NK-92 treated with Interleukin-12 subunit alpha and Interleukin-12 subunit beta, amount 100 ng/mL, for 24 hours (cell line): Measurements from ENCODE around the gene NFS1.
A peak's percentile ranks its signal among the peaks of the same experiment; 100 is the strongest.
"Not testable (repeated sequence)": the region's sequence is repeated elsewhere in the genome, so short reads cannot be mapped to it uniquely, and the experiment has no call there.

Experiments used
- DNase-seq: peaks from one replicate; lab custom pipeline; 2025; lab: John Stamatoyannopoulos, UW

The NFS1 gene

DNA sequence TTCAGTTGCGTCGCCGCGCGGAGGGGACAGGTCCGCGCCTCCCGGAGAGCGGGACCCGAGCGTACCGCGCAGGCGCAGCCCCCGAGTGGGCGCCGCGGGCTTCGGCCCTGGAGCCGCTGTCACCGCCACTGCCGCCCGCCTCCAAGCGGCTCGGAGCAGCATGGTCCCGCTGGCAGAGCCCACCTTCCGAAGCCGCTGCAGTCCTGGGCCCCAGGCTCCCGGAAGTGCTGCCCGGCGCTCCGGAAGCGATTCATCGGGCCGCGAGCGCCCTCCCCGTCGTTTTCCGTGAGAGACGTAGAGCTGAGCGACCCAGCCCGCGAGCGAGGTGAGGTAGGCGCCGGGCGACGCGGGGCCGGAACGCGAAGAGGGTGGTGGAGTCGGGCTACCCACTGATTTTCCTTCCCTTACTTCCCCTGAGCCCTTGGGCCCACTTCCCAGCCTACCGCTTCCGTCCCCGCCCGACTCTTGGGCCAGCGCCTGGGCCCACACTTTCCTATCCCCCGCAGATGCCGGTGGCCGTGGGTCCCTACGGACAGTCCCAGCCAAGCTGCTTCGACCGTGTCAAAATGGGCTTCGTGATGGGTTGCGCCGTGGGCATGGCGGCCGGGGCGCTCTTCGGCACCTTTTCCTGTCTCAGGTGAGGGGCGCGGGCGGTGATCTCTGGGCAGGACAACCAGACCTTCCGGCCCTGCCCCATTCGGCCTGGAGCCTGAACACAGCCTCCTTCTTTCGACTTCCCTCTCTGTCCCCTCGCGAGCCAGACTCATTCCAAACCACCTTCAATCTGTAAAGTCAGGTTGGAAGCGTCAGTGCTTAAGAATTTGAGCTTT lies at the start of gene NFS1, which contains the start of gene ROMO1:
Gene NFS1 (minus strand): TSS at position 226 of the 830 bp plus-strand sequence. CDS start 64 bp downstream, at position 162.
Gene ROMO1 (plus strand): TSS at position 279 of the 830 bp plus-strand sequence. CDS start 228 bp downstream, at position 507.
- DNase-seq, result peak; percentile 69

DNA sequence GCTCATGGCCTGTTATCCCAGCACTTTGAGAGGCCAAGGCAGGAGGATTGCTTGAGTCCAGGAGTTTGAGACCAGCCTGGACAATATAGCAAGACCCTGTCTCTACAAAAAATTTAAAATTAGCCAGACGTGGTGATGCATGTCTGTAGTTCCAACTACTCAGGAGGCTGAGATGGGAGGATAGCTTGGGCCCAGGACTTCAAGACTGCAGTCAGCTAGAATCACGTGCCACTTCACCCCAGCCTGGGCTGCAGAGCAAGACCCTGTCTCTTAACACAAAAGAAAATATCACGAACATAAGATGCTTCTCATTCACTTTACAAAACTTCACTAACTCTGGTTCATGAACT lies 45.3 kb upstream of the NFS1 start:
- DNase-seq, result not testable (repeated sequence)

- no peak for DNase-seq
Measured at GRCh38 chr20:35743693-35744491, 44.7 kb upstream of the NFS1 start.

GRCh38 chr20:35742741-35743523 lies 43.8 kb upstream of the NFS1 start:
- DNase-seq, result no peak

DNA sequence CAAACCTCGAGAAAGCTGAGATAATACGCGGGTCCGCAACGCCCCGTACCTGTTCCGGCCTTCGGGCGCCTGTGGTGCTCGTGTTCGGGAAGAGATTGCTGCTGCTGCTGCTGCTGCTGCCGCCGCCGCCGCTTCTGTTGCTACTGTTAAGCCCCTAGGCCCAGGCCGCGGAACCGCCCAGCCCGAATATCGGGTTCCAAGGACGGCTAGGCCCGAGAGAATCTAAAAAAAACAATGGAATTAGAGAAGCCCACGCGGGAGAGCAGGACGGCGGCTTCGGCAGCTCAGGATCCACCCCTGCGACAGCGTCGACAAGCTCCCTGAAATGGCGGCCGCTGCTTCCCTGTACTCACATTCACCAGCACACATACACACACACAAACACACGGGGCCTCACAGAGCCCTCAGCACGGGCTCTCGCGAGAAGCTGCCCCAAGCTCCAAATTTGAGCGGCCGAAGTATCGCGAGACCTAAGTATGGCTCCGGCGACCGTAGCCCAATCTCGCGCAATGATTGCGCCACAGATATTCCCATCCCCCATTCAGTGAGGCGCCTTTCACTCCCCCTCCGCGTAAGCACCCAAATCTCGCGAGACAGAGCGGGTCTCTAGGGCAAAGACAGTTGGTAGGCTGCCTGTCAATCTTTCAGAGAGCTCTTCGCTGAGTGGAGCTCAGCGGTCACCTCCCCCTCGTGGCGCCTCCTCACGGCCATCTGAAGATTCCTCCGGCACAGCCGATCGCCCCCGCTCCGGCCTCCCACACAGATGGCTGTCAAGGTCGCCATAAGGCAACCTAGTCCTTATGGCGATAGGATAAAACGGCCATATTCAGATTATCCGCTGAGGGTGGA lies 43.0 kb upstream of the NFS1 start, which contains the start of gene RBM39:
Gene RBM39 (minus strand): TSS at position 369 of the 849 bp plus-strand sequence. CDS start 1,386 bp downstream, outside the sequence.
- peak; percentile 99 for DNase-seq

- no peak for DNase-seq
Measured at GRCh38 chr20:35739294-35740163, 40.4 kb upstream of the NFS1 start.

GRCh38 chr20:35738410-35739179 lies 39.4 kb upstream of the NFS1 start:
- no peak for DNase-seq

GRCh38 chr20:35737865-35738333 lies 38.7 kb upstream of the NFS1 start:
- DNase-seq, result no peak

DNA sequence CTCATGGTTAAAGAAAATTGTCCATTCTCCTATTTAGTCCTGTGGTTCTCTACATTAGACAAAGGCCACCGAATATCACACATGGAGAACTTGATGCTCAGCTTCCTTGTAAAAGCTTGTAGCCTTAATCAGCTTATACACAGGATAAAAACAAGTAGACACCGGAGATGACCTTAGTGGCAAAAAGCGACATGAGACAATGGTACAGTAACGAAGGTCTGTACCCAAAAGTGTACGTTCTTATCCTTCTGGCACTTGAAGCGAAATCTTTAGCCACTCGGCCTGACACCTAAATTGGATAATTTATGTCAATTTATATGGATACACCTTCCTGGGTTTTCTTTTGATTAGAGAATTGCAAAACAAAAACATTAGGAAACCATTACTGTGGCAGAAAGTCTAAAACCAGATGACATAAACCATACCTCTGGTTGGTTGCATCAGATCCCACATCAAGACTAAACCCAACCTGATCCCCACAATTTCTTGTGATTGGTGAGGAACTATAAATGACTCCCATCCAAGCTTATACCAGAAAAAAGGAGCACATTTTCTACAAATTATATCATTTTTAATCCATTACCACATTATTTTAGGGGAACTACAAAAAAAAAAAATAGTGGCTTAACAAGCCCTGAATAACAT lies 36.8 kb upstream of the NFS1 start:
- no peak for DNase-seq

DNA sequence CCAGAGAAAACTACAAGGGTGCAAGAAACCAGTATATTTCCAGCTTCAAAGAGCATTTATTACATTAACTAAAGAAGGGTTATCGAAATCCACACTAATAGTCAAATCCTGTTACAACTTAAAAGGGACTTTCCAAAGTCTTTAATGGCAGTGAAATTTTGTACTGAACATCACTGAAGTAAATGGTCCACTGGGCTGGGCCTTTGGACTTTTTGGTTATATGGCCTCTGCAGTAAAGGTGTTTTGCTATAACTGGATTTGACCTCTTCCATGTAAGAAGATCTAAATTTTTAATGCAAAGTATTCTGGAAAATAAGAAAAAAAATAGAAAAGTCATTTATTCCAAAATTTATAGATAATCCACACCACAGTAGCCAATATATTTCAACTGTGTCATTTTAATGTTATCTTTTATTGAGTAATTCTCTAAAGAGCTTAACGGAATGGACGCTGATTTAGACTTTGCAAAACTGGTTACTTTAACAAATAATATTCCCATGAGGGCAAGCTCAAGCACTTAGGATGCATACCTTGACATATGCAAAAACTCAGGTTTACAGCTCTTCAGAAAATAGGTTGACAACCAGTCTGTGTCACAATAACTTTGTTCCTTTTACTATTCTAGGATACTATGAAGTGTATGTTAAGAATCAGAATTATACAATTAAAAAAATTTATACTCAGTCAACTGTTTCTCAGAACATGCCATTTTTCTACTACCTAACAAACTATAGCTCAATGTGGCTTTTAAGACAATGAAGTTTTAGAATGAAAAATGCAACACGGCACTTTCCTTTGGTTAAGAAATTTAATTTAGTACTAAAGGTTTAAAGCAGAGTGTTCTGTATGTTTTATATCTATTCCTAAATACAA lies 35.9 kb upstream of the NFS1 start:
- DNase-seq, result no peak

- no peak for DNase-seq
Measured at GRCh38 chr20:35734374-35734773, 35.2 kb upstream of the NFS1 start.

DNA sequence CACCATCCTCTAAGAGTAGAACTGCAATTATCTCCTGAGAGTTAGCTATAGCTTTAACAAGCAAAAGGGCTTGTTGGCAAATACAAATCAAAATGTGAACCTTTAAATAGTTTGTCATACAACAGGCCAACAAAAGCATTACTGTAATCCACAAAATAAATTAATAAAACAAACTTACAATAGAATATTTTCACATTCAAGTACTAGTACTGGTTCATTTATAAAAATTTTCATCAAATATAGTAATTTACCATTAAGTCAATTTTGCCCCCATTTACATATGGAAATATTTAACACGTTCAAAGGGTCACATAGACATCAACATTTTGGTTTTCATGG lies 33.5 kb upstream of the NFS1 start:
- DNase-seq, result no peak

- no peak for DNase-seq
Measured at GRCh38 chr20:35731862-35732643, 32.9 kb upstream of the NFS1 start.

GRCh38 chr20:35731469-35731788 lies 32.3 kb upstream of the NFS1 start:
- DNase-seq, result no peak

DNA sequence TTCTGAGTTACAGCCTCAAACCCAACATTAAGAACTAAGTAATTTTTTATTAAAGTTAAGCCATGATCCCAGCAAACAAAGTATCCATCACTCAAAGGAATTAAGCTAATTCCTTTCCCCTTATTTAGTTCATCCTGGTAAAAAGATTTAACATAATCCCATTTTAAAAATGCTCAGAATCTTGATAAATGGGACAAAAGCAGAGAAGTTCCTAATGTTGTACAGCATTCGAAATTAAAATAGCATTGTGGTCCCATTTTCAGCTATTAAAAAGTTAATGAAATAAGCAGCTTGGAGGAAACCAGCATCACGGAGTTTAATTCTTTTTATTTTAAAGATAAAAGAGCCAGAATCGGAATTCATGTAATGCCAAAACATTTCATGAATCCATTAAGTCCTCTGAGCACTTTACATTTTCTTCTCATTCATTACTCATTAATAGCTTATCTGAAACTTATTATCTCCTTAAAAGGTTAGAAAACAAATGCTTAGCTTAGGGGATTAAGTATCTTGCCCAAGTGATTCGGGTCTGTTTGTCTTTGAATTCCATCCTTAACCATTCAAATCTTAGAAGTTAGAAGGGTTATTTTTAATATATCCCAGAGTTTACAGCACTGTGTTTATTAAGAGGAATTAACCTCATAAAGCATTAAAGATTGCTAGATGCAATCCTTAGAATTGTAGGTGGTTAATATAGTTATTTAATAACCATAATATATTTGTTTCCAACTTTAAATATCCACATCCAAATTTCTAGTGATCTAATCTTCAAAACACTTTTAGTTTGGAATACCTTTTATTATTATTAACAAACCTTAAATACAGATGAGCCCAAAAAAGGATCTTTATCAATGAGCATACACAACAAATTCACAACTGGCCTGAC lies 31.7 kb upstream of the NFS1 start:
- DNase-seq, result no peak
